Type B pancreatic cell (in vitro differentiated cells): ENCODE data around the gene RPS6KA6. TPM values are rescaled to one million over a fixed set of nuclear protein-coding genes. Genes with fewer than 3 reads are reported as not detected.

Experiments used
- DNase-seq: peaks from one replicate; pipeline ENCODE4 v3.0.0; 2021; ENCODE audit warnings: mixed read lengths; ENCODE audit not compliant: unreplicated experiment; ENCODE audit errors: extremely low spot score
- H3K27ac Mint-ChIP-seq: 2 replicates; pipeline ENCODE4 v1.8.0; 2021; ENCODE audit warnings: mild to moderate bottlenecking, mixed read lengths
- H3K27me3 Mint-ChIP-seq: 2 replicates; pipeline ENCODE4 v1.8.0; 2021; ENCODE audit warnings: mixed read lengths
- H3K36me3 Mint-ChIP-seq: 2 replicates; pipeline ENCODE4 v1.8.0; 2021; ENCODE audit warnings: mixed read lengths
- H3K4me1 Mint-ChIP-seq: one replicate; pipeline ENCODE4 v1.8.0; 2021; ENCODE audit warnings: mixed read lengths; ENCODE audit not compliant: unreplicated experiment
- H3K4me3 Mint-ChIP-seq: 2 replicates; pipeline ENCODE4 v1.8.0; 2021; ENCODE audit warnings: mild to moderate bottlenecking, mixed read lengths
- H3K9me3 Mint-ChIP-seq: 2 replicates; pipeline ENCODE4 v1.8.0; 2021; ENCODE audit warnings: mixed read lengths
- CTCF ChIP-seq: fragments of 200-600 bp; sonication (generic); conservative IDR thresholded peaks from 2 replicates; pipeline ENCODE4 v1.5.0; 2021; ENCODE audit warnings: antibody characterized with exemption, mild to moderate bottlenecking
- total RNA-seq: library from RNA; stranded (reverse); gene quantifications from 2 replicates; pipeline ENCODE4 v1.2.1, GENCODE V29; 2021; ENCODE audit warnings: low replicate concordance

Gene RPS6KA6
- total RNA-seq, 1 donor from 2014 or later: 13.4 TPM

DNA sequence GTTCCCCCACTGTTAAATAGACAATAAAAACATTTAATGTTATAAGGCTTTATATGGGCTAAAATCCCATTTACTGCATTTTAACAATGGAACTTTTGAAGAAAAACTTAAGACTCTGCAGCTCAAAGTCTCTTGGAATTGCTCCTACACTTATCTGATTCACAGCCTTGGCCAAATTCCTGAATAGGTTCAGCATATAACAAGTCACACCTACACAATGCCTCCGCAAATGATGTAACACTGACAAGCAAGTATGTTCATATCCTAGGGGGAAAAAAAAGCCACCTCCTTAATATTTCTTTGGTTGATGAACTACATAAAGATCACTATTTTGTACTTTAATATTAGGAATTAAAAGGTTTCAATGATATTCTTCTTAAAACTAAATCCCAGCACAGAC is 34.5 kb downstream of the RPS6KA6 start:
- Mint-ChIP-seq H3K9me3 (no peaks in the 10 kb centered on the region), H3K4me3 (no peak overlapping the region), H3K27me3 (no peaks in the 10 kb centered on the region), H3K4me1 (no peaks in the 10 kb centered on the region), H3K27ac (no peak overlapping the region), H3K36me3 (no peaks in the 10 kb centered on the region)
- DNase-seq: no peak
- no peak for TF ChIP-seq CTCF

DNA sequence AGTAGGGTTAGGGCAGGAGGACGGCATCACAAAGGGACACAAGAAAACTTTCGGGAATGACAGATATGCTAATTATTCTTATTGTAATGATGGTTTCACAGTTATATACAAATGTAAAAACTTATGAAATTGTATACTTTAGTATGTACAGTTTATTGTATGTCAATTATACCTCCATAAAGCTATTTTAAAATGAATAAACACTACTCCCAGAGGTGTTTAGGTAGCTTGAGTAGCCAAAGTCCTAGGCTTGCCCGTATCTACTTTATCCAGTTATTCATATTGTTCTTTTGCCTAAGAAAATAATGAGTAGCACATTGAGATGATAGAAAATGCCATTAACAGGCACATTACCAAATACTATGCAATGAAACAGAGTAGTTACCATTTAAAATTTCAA is 43.0 kb downstream of the RPS6KA6 start:
- Mint-ChIP-seq H3K27ac (no peak overlapping the region), H3K4me1 (no peaks in the 10 kb centered on the region), H3K4me3 (no peak overlapping the region), H3K36me3 (no peaks in the 10 kb centered on the region), H3K9me3 (no peaks in the 10 kb centered on the region), H3K27me3 (no peaks in the 10 kb centered on the region)
- no peak for DNase-seq
- no peak for TF ChIP-seq CTCF

- Mint-ChIP-seq H3K36me3 (no peaks in the 10 kb centered on the region), H3K4me1 (no peaks in the 10 kb centered on the region), H3K27me3 (no peaks in the 10 kb centered on the region), H3K27ac (no peak overlapping the region), H3K9me3 (no peaks in the 10 kb centered on the region), H3K4me3 (no peak overlapping the region)
- TF ChIP-seq CTCF: no peak
- DNase-seq: no peak
Measured at GRCh38 chrX:84144281-84144680, 43.7 kb downstream of the RPS6KA6 start.

GRCh38 chrX:84133023-84133422 is 55.0 kb downstream of the RPS6KA6 start:
- Mint-ChIP-seq H3K9me3 (no peaks in the 10 kb centered on the region), H3K4me1 (no peaks in the 10 kb centered on the region), H3K27ac (no peak overlapping the region), H3K27me3 (no peaks in the 10 kb centered on the region), H3K36me3 (no peaks in the 10 kb centered on the region), H3K4me3 (no peak overlapping the region)
- TF ChIP-seq CTCF: no peak
- no peak for DNase-seq

- H3K4me1 Mint-ChIP-seq: no peaks in the 10 kb centered on the region
- peaks cover 12% of the 10 kb centered on the region for H3K36me3 Mint-ChIP-seq
- H3K27ac Mint-ChIP-seq: no peak overlapping the region
- H3K27me3 Mint-ChIP-seq: no peaks in the 10 kb centered on the region
- TF ChIP-seq CTCF: no peak
- H3K4me3 Mint-ChIP-seq: no peak overlapping the region
- DNase-seq: no peak
- no peaks in the 10 kb centered on the region for H3K9me3 Mint-ChIP-seq
Measured at GRCh38 chrX:84123585-84123984, 64.4 kb downstream of the RPS6KA6 start.

DNA sequence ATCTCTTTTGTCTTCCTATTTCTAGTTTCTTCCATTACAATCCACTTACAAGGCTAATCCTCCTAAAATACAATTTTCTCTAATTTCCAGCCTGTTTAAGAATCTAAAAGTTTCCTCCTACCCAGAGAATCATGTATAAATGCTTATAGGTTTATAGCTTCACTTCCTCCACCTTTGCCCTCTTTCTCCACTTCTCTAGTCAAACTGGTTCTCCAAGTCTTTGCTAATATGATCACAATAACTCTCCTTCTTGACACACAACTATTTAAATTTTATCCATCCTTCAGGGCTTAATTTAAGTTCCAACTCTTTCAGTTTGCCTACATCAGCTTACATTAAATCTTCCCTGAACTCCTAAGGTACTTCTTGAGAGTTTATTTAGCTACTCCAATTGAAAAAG is 69.2 kb downstream of the RPS6KA6 start:
- Mint-ChIP-seq H3K4me3 (peak overlapping the region; percentile 44), H3K27ac (peak overlapping the region; percentile 34), H3K27me3 (no peaks in the 10 kb centered on the region), H3K4me1 (no peaks in the 10 kb centered on the region), H3K36me3 (peaks cover 5% of the 10 kb centered on the region), H3K9me3 (no peaks in the 10 kb centered on the region)
- DNase-seq: no peak
- no peak for TF ChIP-seq CTCF
